ENCODE results near the gene GGA3.

The GGA3 gene

DNA sequence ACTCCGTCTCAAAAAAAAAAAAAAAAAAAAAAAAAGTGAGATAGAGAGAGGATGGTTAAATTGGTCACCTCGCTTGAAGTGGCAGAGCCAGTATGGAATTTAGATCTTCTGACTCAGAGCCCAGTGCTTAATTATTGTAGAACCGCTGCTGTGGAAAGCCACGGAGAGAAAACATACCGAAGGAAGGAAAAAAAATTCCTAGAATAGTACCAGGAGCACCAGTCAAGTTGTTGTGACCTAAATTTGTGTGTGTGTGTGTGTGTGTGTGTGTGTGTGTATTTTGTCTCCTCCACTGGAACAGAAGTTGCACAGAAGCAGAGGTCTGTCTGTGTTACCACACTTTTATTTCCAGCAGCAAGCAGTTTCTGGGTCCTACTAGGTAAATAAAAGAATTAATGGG, 66.5 kb downstream of the GGA3 start:
- no peak for DNase-seq
- TF ChIP-seq, protein P1, sequence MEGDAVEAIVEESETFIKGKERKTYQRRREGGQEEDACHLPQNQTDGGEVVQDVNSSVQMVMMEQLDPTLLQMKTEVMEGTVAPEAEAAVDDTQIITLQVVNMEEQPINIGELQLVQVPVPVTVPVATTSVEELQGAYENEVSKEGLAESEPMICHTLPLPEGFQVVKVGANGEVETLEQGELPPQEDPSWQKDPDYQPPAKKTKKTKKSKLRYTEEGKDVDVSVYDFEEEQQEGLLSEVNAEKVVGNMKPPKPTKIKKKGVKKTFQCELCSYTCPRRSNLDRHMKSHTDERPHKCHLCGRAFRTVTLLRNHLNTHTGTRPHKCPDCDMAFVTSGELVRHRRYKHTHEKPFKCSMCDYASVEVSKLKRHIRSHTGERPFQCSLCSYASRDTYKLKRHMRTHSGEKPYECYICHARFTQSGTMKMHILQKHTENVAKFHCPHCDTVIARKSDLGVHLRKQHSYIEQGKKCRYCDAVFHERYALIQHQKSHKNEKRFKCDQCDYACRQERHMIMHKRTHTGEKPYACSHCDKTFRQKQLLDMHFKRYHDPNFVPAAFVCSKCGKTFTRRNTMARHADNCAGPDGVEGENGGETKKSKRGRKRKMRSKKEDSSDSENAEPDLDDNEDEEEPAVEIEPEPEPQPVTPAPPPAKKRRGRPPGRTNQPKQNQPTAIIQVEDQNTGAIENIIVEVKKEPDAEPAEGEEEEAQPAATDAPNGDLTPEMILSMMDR (IDR thresholded peaks at IDR 0.05; ENCODE audit: low read depth, low read length): no peak
- H3K4me3 ChIP-seq (ENCODE audit: low read depth, low read length): no peak overlapping the region
- no peaks in the 10 kb centered on the region for H3K27me3 ChIP-seq (ENCODE audit: insufficient read depth, low read depth, severe bottlenecking)
- H3K36me3 ChIP-seq: no peaks in the 10 kb centered on the region
- no peaks in the 10 kb centered on the region for H3K9me3 ChIP-seq (ENCODE audit: severe bottlenecking)
- no peak overlapping the region for H3K27ac ChIP-seq

DNA sequence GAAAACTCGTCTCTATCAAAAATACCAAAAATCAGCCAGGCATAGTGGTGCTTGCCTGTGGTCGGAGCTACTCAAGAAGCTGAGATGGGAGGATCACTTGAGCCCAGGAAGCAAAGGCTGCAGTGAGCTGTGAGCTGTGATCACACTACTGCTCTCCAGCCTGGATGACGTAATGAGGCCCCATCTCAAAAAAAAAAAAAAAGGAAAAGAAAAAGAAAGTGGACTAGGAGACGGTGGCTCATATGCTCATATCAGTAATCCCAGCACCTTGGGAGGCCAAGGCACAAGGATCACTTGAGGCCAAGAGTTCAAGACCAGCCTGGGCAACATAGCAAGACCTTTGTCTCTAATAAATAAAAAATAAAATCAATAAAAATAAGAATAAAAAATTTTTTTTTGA, 69.8 kb downstream of the GGA3 start:
- Histone ChIP-seq H3K27me3 (ENCODE audit: insufficient read depth, low read depth, severe bottlenecking) (no peaks in the 10 kb centered on the region), H3K4me3 (ENCODE audit: low read depth, low read length) (no peak overlapping the region), H3K27ac (no peak overlapping the region), H3K36me3 (no peaks in the 10 kb centered on the region), H3K9me3 (ENCODE audit: severe bottlenecking) (no peaks in the 10 kb centered on the region)
- DNase-seq: no peak
- TF ChIP-seq, protein P1 (IDR thresholded peaks at IDR 0.05; ENCODE audit: low read depth, low read length): no peak

DNA sequence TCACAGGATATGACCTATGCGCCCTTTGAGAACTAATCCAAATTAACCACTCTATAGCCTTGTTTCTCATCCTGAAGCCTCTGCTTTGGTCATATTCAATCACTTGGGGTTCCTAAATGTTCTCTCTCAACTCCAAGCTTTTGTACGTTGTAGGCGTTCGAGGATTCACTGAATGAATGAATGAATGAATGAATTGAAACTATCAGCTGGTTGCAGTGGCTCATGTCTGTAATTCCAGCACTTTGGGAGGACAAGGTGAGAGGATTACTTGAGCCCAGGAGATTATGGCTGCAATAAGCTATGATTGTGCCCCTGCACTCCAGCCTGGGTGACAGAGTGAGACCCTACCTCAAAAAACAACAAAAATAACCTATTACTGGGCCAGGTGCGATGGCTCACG, 72.8 kb downstream of the GGA3 start:
- Histone ChIP-seq H3K36me3 (no peaks in the 10 kb centered on the region), H3K27me3 (ENCODE audit: insufficient read depth, low read depth, severe bottlenecking) (no peaks in the 10 kb centered on the region), H3K27ac (no peak overlapping the region), H3K9me3 (ENCODE audit: severe bottlenecking) (peaks cover under 1% of the 10 kb centered on the region), H3K4me3 (ENCODE audit: low read depth, low read length) (no peak overlapping the region)
- TF ChIP-seq, protein P1 (IDR thresholded peaks at IDR 0.05; ENCODE audit: low read depth, low read length): no peak
- DNase-seq: no peak

Data from WERI-Rb-1 (cell line).